C1 segment of cervical spinal cord (tissue), 14 donors: ENCODE data around the gene CCDC197.

Source experiments
- DNase-seq, 14 donors: peaks; one replicate each; lab custom pipeline; 2025; lab: John Stamatoyannopoulos, UW

Gene CCDC197

GRCh38 chr14:93977171-93977570 lies 19.9 kb upstream of the CCDC197 start:
- DNase-seq: no peak

DNA sequence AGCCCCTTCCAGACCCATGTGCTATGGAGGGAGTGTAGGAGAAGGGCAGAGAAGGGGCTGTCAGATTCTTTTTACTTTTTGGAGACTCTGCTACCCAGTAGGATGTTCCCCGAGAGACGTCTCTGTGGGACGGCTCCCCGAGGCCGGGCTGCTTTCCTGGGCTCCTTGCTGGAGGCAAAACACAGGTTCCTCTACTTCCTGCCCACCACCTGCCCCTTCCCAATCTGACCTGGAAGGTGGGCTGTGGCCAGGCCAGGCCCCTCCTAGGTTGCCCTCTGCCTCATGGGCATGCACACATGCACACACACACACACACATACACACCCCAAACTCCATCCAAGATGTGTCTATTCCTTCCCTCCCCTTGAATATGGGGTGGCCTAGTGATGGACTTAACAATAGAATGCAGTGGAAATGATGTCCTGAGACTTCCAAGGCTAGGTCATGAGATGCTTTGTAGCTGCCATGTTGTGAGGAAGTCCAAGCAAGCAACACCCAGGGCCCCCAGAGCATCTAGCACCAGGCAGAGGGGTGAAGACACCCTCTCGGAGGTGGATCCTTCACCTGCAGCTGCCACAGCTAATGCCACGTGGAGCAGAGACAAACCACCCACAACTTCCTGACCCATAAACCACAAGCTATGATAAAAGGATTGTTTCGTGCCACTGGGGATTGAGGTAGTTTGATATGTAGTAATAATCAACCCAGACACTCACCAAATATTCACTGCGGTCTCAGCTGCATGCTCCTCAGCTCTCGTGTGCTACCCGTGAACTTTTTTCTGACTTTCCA lies 19.1 kb upstream of the CCDC197 start:
- DNase-seq: no peak

- no peak for DNase-seq
These were observed 18.4 kb upstream of the CCDC197 start for GRCh38 chr14:93978735-93979134.

GRCh38 chr14:93980456-93981201 lies 16.5 kb upstream of the CCDC197 start:
- DNase-seq: peak in 7 of 14 donors; percentile 17 to 91 (median 26)

GRCh38 chr14:93981316-93982229 lies 15.5 kb upstream of the CCDC197 start:
- DNase-seq: peak in 1 of 14 donors; percentile 9

DNA sequence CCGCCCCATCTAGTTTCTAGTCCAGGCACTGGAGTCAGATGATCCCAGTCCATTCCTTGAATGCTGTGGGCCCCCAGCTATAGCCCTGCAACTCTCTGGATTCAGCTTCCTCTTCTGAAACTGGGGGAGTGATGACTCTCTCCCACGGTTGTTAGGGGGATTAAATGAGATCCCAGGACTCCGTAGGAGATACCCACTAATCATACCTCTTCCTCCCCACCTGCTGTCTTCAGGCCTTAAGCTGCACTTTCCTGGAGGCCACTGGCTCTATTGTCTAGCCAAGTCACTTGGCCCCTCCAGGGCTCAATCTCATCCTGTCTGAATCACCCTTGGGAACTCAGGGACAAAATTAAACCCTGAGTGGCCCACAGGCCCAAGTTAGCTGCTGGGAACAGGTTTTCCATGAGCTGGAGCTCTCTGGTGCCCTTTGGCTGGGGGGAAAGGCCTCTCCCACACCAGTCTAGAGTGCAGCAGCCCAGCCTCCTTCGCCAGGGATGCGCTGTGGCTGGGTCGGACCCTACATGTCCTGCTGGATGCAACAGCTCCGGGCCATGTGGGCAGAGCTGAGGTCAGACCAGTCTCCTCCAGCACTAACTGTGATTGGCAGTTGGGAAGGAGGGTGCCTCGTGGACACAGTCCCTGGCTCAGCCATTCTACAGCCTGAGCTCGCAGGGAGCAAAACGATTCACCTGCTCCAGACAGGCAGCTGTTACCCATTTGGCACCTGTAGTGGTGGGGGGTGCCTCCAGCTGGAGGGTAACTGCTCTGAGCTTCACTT lies 14.7 kb upstream of the CCDC197 start:
- no peak for DNase-seq

- DNase-seq: peak in 3 of 14 donors; percentile 18 to 70 (median 23)
These were observed 13.0 kb upstream of the CCDC197 start for GRCh38 chr14:93984070-93984469.

GRCh38 chr14:93984987-93985410 lies 12.1 kb upstream of the CCDC197 start:
- DNase-seq: peak in 5 of 14 donors; percentile 17 to 72 (median 27)

- no peak for DNase-seq
These were observed 10.1 kb upstream of the CCDC197 start for GRCh38 chr14:93986955-93987354.

- DNase-seq: peak in 1 of 14 donors; percentile 25
These were observed 9.7 kb upstream of the CCDC197 start for GRCh38 chr14:93987376-93987775.

- DNase-seq: no peak
These were observed 9.2 kb upstream of the CCDC197 start for GRCh38 chr14:93987815-93988476.

DNA sequence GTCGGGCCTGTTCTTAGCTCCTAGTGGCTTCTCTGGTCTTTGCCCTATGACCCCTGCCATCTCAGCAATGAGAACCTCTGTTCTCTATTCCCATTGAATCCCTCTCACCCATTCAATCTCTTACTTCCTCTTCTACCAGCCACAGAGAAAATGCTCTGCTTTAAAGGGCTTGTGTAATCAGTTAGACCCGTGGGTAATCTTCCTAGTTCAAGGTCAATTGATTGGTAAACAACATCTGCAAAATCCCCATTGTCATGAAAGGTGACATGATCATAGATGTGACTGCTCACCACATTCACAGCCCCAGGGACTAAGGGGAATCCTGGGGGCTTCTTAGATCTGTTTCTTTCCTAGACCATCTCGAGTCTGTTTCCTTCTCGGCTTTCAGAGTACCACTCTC lies 7.2 kb upstream of the CCDC197 start:
- DNase-seq: no peak

- DNase-seq: no peak
These were observed 5.9 kb upstream of the CCDC197 start for GRCh38 chr14:93991212-93991611.

GRCh38 chr14:93991649-93992048 lies 5.5 kb upstream of the CCDC197 start:
- no peak for DNase-seq

DNA sequence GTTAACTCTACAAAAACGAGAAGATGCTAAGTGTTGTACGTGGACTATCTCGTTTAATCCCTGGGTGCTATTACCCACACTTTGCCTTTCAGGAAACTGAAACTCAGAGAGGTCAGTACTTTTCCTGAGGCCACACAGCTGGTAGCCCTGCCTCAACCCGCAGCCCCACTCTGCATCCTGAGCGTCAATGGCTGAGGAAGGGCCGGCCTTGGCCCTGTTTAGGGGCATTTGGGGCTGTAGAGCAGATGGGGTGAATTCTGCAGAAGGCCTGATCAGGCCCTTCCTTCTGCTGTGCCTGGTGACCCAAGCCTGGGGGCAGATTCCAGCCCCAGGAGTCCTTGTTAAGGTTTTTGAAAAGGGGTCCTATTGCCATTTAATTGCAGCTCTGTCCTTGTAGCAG lies 3.7 kb upstream of the CCDC197 start:
- DNase-seq: no peak

DNA sequence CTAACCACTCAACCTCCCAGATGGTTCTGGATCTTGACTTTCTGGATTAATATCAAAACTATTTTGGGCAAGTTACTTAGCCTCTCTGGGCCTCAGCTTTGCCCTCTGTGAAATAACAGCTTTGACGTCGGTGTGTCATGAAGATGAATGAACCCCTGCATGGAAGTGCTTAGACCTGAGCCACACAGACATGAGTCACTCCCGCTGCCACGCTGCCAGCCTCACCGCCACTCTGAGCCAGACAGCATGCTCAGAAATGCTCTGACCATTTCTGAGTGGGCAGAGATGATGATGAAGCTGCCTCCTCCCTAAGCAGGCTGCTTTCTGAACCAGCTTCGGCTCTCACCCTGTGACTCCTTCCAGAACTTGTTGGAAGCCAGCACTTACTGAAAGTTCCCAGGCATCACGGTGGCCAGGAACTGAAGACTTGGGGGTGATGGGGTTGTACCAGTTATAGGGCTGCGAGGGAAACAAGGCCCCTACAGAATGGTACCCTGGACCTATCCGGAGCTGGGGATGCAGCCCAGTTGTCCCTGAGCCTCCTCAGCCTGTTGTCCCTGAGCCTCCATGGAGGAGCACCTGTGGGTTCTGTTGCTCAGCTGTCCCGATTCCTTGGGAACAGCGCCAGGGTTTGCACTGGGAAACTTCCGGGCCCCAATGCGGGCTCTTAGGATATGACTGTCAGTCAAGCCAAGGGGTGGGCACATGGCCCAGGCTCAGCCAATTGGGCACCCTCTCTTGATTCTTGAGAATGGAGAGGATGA lies 2.0 kb upstream of the CCDC197 start:
- peak in 4 of 14 donors; percentile 39 to 84 (median 52) for DNase-seq

DNA sequence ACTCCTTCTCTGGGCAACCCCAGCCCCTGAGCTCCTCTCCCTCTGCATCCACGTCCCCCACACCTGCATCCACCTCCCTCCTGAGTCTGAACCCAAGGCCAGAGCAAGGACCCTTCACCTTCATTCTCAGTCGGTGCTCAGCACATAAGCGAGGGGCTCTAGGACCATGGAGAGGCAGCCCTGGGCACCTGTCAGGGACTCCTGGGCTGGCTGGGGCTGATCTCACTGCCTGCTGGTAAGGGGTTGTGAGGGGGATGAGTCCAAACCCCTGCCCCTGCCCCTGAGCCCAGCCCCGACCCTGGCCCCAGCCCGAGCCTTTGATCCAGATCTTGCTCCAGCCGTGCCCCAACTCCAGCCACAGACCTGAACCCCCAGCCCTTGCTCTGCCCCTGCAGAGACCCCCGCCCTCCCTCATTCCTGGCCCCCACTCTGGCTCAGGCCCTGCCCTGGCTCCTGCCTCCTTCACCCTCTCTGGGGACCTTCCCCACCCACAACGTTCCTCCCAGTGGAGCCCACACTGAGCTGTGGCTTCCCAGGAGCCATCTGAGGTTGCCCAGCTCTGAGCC lies 888 bp upstream of the CCDC197 start:
- no peak for DNase-seq

DNA sequence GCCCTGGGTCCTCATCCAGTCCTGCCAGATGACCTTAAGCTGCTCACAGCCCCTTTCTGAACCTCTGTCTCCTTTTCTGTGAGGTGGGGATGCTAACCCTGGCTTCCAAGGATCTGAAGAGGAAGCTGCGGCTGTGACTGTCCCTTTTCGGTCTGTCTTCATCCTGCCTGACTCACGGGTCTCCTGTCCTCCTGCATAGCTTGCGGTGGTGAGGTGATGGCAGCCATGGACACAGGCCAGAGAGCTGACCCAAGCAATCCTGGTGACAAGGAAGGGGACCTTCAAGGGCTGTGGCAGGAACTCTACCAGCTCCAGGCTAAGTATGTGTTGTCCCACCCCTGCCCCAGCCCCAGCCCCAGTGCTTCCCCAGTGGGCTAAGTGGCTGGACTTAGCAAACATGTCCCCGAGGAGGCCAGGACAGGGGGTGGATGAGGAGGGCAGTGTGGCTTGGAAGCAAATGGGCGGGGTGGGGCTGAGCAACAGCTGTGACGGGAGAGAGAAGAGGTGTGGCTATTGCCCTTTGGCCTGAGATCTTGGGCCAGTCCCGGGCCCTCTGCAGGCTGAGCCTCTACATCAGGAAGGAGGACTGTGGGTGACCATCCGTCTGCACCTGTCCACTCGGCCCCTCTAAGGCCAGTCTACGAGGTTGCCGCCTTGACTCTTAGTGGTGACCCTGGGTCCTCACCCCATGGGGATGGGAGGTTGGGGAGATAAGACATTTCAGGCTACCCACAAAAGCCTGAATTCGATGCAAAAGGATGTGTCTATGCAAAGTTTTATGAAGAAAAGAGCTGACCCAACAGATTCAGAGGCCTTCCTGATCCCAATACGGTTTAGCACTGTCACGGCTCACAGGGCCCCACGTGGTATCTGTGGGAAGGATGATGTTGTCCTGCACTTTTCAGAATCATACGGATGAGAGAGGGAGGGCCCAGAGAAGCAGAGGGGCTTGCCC lies 1.1 kb downstream of the CCDC197 start:
- no peak for DNase-seq
